HepG2 (cell line): Measurements from ENCODE around the gene IFITM10.
A peak's percentile ranks its signal among the peaks of the same experiment; 100 is the strongest.

ENCODE experiments used
- CREB1 ChIP-seq, 2 experiments: fragments of 450-650 bp in 1 of 2; IDR thresholded peaks; 2 replicates each; pipeline ENCODE4 v1.6.1; 2016 to 2017; ENCODE audit warnings: control low read depth in 1 of 2, mild to moderate bottlenecking in 1 of 2, missing compliant biosample characterization in 1 of 2, missing genetic modification characterization in 1 of 2
- ERF ChIP-seq: IDR thresholded peaks from 2 replicates; pipeline ENCODE4 v1.6.1; 2018; ENCODE audit warnings: missing biosample characterization, missing genetic modification reagents
- FOXK2 ChIP-seq: fragments of 450-650 bp; IDR thresholded peaks from 2 replicates; pipeline ENCODE4 v1.6.1; 2016
- HOXA7 ChIP-seq: sonication (generic); formaldehyde crosslinking; IDR thresholded peaks from 2 replicates; pipeline ENCODE4 v1.8.1; 2022; ENCODE audit warnings: mild to moderate bottlenecking, missing genetic modification reagents, moderate library complexity
- NCOR1 ChIP-seq: fragments of 200-600 bp; sonication (generic); IDR thresholded peaks from 2 replicates; pipeline ENCODE4 v1.7.0; 2017; ENCODE audit warnings: antibody characterized with exemption, low read length, borderline replicate concordance
- SIN3A ChIP-seq: IDR thresholded peaks from 2 replicates; pipeline ENCODE4 v1.6.1; 2011; ENCODE audit warnings: low read depth, mild to moderate bottlenecking, control low read depth, low read length, borderline replicate concordance
- TF ChIP-seq, protein P1 (sequence below), 2 experiments: IDR thresholded peaks; 2 replicates each; pipeline ENCODE4 v1.6.1; 2011 to 2012; ENCODE audit warnings: low read length in 2 of 2, borderline replicate concordance in 1 of 2, low read depth in 1 of 2, mild to moderate bottlenecking in 1 of 2, moderate library complexity in 1 of 2
- TF ChIP-seq, protein P2 (sequence below): sonication (generic); formaldehyde crosslinking; IDR thresholded peaks from 2 replicates; pipeline ENCODE4 v1.4.0; 2020; ENCODE audit warnings: missing genetic modification reagents
- TF ChIP-seq, protein P3 (sequence below): sonication (generic); formaldehyde crosslinking; IDR thresholded peaks from 2 replicates; pipeline ENCODE4 v1.4.0; 2020; ENCODE audit warnings: missing genetic modification reagents
- TF ChIP-seq, protein P4 (sequence below): sonication (generic); formaldehyde crosslinking; IDR thresholded peaks from 2 replicates; pipeline ENCODE4 v1.5.0; 2020; ENCODE audit warnings: mild to moderate bottlenecking, missing genetic modification reagents, moderate library complexity
- TF ChIP-seq, protein P5 (sequence below): IDR thresholded peaks from 2 replicates; pipeline ENCODE4 v1.6.1; 2012; ENCODE audit warnings: low read depth, low read length, improper control_type of control experiment
- TF ChIP-seq, protein P6 (sequence below): sonication (generic); formaldehyde crosslinking; IDR thresholded peaks from 2 replicates; pipeline ENCODE4 v1.4.0; 2020; ENCODE audit warnings: mild to moderate bottlenecking, missing genetic modification reagents, borderline replicate concordance

DNA sequence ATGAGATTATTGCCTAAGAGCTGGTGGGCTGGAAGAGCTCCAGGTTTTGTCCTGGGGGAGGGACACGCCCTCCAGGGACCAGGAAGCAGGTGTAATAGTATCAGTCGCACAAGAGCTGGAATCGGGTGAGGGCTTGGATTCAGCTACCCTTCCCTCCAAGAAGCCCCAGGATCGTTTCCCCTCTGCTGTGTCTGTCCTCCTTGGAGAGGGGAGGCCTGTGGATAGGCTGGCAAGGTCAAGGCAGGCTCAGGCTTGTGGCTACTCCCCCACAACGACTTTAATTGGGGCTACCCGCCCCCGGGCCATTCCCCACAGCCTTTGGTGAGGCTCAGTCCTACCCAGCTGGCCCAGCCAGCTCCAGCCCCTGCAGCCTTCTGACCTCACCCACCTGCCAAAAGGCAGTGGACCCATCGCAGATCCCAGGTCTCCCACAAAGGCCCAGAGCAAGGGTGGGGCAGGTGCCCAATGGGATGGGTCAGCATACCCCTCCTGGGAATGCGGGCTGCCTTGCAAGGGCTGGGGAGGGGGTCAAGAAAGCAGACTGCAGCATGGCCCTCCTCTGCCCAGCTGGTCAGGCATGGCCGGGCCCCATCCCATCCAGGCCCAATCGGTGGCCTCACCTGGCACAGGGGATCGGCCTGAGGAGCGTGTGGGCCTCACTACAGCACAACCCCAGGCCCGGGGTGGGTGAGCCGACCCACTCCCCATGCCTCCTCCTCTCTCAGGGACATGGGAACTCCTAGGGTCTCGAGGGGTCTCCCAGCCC lies 12.3 kb upstream of the IFITM10 start:
- TF ChIP-seq, protein P1, sequence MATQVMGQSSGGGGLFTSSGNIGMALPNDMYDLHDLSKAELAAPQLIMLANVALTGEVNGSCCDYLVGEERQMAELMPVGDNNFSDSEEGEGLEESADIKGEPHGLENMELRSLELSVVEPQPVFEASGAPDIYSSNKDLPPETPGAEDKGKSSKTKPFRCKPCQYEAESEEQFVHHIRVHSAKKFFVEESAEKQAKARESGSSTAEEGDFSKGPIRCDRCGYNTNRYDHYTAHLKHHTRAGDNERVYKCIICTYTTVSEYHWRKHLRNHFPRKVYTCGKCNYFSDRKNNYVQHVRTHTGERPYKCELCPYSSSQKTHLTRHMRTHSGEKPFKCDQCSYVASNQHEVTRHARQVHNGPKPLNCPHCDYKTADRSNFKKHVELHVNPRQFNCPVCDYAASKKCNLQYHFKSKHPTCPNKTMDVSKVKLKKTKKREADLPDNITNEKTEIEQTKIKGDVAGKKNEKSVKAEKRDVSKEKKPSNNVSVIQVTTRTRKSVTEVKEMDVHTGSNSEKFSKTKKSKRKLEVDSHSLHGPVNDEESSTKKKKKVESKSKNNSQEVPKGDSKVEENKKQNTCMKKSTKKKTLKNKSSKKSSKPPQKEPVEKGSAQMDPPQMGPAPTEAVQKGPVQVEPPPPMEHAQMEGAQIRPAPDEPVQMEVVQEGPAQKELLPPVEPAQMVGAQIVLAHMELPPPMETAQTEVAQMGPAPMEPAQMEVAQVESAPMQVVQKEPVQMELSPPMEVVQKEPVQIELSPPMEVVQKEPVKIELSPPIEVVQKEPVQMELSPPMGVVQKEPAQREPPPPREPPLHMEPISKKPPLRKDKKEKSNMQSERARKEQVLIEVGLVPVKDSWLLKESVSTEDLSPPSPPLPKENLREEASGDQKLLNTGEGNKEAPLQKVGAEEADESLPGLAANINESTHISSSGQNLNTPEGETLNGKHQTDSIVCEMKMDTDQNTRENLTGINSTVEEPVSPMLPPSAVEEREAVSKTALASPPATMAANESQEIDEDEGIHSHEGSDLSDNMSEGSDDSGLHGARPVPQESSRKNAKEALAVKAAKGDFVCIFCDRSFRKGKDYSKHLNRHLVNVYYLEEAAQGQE (IDR thresholded peaks at IDR 0.05; ENCODE audit: borderline replicate concordance in 1 of 2, low read depth in 1 of 2, low read length in 2 of 2), result no peak
- TF ChIP-seq, protein P2, sequence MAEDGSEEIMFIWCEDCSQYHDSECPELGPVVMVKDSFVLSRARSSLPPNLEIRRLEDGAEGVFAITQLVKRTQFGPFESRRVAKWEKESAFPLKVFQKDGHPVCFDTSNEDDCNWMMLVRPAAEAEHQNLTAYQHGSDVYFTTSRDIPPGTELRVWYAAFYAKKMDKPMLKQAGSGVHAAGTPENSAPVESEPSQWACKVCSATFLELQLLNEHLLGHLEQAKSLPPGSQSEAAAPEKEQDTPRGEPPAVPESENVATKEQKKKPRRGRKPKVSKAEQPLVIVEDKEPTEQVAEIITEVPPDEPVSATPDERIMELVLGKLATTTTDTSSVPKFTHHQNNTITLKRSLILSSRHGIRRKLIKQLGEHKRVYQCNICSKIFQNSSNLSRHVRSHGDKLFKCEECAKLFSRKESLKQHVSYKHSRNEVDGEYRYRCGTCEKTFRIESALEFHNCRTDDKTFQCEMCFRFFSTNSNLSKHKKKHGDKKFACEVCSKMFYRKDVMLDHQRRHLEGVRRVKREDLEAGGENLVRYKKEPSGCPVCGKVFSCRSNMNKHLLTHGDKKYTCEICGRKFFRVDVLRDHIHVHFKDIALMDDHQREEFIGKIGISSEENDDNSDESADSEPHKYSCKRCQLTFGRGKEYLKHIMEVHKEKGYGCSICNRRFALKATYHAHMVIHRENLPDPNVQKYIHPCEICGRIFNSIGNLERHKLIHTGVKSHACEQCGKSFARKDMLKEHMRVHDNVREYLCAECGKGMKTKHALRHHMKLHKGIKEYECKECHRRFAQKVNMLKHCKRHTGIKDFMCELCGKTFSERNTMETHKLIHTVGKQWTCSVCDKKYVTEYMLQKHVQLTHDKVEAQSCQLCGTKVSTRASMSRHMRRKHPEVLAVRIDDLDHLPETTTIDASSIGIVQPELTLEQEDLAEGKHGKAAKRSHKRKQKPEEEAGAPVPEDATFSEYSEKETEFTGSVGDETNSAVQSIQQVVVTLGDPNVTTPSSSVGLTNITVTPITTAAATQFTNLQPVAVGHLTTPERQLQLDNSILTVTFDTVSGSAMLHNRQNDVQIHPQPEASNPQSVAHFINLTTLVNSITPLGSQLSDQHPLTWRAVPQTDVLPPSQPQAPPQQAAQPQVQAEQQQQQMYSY (CRISPR knock-in tag), result no peak
- TF ChIP-seq, protein P3, sequence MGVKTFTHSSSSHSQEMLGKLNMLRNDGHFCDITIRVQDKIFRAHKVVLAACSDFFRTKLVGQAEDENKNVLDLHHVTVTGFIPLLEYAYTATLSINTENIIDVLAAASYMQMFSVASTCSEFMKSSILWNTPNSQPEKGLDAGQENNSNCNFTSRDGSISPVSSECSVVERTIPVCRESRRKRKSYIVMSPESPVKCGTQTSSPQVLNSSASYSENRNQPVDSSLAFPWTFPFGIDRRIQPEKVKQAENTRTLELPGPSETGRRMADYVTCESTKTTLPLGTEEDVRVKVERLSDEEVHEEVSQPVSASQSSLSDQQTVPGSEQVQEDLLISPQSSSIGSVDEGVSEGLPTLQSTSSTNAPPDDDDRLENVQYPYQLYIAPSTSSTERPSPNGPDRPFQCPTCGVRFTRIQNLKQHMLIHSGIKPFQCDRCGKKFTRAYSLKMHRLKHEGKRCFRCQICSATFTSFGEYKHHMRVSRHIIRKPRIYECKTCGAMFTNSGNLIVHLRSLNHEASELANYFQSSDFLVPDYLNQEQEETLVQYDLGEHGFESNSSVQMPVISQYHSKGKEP, result no peak
- TF ChIP-seq, protein P4, sequence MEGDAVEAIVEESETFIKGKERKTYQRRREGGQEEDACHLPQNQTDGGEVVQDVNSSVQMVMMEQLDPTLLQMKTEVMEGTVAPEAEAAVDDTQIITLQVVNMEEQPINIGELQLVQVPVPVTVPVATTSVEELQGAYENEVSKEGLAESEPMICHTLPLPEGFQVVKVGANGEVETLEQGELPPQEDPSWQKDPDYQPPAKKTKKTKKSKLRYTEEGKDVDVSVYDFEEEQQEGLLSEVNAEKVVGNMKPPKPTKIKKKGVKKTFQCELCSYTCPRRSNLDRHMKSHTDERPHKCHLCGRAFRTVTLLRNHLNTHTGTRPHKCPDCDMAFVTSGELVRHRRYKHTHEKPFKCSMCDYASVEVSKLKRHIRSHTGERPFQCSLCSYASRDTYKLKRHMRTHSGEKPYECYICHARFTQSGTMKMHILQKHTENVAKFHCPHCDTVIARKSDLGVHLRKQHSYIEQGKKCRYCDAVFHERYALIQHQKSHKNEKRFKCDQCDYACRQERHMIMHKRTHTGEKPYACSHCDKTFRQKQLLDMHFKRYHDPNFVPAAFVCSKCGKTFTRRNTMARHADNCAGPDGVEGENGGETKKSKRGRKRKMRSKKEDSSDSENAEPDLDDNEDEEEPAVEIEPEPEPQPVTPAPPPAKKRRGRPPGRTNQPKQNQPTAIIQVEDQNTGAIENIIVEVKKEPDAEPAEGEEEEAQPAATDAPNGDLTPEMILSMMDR, result no peak
- TF ChIP-seq CREB1 (IDR thresholded peaks at IDR 0.05) (no peak), CREB1 (CRISPR knock-in tag; IDR thresholded peaks at IDR 0.05) (no peak), HOXA7 (CRISPR knock-in tag) (no peak), SIN3A (peak; percentile 79; the same call in 1 of the 2 replicates), NCOR1 (no peak), ERF (CRISPR knock-in tag) (0 out of 2 replicates have a peak, but pooled peaks have one; percentile 23), FOXK2 (no peak)
- TF ChIP-seq, protein P5, sequence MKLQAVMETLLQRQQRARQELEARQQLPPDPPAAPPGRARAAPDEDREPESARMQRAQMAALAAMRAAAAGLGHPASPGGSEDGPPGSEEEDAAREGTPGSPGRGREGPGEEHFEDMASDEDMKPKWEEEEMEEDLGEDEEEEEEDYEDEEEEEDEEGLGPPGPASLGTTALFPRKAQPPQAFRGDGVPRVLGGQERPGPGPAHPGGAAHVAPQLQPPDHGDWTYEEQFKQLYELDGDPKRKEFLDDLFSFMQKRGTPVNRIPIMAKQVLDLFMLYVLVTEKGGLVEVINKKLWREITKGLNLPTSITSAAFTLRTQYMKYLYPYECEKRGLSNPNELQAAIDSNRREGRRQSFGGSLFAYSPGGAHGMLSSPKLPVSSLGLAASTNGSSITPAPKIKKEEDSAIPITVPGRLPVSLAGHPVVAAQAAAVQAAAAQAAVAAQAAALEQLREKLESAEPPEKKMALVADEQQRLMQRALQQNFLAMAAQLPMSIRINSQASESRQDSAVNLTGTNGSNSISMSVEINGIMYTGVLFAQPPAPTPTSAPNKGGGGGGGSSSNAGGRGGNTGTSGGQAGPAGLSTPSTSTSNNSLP, result no peak
- TF ChIP-seq, protein P6, sequence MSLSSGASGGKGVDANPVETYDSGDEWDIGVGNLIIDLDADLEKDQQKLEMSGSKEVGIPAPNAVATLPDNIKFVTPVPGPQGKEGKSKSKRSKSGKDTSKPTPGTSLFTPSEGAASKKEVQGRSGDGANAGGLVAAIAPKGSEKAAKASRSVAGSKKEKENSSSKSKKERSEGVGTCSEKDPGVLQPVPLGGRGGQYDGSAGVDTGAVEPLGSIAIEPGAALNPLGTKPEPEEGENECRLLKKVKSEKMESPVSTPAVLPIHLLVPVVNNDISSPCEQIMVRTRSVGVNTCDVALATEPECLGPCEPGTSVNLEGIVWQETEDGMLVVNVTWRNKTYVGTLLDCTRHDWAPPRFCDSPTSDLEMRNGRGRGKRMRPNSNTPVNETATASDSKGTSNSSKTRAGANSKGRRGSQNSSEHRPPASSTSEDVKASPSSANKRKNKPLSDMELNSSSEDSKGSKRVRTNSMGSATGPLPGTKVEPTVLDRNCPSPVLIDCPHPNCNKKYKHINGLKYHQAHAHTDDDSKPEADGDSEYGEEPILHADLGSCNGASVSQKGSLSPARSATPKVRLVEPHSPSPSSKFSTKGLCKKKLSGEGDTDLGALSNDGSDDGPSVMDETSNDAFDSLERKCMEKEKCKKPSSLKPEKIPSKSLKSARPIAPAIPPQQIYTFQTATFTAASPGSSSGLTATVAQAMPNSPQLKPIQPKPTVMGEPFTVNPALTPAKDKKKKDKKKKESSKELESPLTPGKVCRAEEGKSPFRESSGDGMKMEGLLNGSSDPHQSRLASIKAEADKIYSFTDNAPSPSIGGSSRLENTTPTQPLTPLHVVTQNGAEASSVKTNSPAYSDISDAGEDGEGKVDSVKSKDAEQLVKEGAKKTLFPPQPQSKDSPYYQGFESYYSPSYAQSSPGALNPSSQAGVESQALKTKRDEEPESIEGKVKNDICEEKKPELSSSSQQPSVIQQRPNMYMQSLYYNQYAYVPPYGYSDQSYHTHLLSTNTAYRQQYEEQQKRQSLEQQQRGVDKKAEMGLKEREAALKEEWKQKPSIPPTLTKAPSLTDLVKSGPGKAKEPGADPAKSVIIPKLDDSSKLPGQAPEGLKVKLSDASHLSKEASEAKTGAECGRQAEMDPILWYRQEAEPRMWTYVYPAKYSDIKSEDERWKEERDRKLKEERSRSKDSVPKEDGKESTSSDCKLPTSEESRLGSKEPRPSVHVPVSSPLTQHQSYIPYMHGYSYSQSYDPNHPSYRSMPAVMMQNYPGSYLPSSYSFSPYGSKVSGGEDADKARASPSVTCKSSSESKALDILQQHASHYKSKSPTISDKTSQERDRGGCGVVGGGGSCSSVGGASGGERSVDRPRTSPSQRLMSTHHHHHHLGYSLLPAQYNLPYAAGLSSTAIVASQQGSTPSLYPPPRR (CRISPR knock-in tag), result peak; percentile 31; the same call in 1 of the 2 replicates
